Measurements from ENCODE around the gene DCST2.

DCST2 gene

GRCh38 chr1:155050560-155051341, 17.2 kb upstream of the DCST2 start, which contains the start of gene ADAM15:
Gene ADAM15, plus strand, starts transcription at chr1:155051316. Its CDS starts 71 bp downstream, at chr1:155051387.
- in situ Hi-C loops (cut with HindIII; ENCODE audit: low sequenced_read_pairs), result no loop called here

DNA sequence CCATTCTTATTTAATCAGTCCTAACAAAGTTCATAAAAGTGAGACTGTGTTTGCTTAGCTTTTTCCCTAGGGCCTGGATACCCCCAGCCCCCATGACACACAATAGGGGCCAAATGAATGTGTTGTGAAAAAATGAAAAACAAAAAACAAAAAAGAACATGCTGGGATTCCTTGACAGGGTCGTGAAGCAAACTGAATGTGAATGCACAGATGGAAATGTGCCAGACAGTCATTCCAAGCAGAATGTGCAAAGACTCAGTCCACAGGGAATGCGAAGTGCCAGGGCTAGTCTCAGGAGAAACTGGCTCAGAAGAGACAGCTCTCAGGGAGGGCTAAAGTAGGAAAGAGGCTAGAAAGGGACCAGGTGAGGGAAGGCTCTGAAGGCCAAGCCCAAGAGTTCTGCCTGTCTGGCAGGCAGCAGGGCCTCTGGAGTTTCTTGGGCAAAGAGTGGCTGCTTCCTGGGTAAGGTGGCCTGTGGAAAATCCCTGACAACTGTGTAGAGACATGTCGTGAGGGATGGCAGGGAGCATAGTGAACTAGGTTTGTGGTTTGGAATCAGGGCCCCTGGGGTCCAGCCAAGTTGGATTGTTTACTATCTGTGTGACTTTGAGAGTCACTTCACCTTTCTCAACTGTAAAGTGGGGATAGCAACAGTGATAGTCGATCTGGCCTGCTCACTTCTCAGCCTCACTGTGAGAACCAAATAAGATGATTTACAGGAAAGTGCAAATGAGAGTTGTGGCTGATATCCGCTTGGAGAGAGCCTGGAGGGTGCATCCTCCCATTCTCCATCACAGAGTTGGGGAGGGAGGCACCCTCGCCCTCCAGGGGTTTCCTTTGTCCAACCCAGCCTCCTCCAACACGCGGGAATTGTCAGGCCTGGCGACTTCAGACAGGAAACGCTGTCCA, 16.3 kb upstream of the DCST2 start:
- in situ Hi-C loops (cut with HindIII; ENCODE audit: low sequenced_read_pairs), result no loop called here

DNA sequence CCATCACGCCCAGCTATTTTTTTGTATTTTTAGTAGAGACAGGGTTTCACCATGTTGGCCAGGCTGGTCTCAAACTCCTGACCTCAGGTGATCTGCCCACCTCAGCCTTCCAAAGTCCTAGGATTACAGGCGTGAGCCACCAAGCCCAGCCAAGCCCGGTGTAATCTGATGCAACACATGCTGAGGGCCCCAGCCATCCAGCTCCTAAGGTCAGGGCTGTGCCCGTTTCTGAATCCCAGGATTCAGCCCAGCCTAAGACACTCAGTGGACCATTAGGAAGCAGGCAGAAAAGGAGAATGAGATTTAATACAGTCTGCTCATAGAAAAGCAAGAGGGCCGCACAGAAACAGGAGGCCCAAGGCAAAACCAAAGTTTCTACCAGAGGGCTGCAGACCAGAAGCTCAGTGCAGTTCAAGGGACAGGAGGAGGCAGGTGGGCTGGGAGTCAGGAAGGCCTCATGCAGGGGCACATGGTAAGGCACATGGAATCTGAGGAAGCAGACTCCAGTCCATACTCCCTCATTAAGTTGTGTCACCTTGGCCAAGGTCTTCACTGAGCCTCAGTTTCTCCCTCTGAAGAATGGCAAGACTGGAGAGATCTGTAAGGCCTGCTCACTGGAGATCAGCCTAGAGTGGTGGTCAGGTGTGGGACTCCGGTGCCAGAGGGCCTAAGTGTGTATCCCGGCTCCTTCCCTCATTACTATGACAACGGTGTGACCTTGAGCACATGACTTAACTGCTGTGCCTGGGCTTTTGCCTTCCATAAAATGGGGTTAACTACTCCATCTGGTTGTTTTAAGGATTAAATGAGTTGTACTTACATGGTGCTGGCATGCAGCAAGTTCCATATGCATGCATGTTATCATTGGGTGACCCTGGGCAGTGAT, 15.1 kb upstream of the DCST2 start:
- in situ Hi-C loops (cut with HindIII; ENCODE audit: low sequenced_read_pairs), result no loop called here

DNA sequence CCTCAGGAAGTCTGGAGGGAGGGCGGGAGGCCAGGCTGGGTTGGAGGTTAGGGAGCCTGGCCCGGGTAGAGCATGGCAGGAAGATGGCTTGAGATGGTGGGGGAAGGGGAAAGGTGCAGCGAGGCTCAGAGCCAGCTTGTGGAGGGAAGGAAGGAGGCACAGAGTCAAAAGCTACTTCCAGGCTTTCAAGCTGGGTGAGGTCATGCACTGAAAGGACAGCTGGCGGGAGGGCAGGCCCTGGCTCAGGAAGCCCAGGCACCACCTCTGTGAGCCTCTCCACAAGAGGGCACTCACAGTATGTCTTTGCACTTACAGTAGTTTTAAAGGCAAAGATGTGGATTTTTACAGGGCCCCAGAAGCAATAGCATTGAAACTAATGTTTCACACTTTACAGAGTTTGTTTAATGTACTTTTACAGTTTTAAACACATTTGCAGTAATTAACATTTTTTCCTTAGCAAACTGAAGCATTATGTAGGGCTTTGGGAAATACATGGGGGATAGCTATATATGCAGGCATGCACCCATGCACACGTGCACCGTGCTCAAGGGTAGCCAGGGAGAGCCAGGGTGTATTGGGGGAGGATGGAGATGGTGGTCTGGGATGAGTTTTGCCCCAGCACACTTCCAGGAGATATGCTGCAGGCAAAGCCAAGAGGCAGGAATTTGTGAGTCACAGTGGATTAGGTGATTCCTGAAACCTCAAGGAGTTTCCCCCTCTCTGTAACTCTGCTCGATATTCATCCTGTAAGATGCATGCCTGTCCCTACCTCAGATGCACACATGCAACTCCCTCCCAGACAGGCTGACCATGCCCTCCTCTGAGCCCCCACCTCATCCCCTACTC, 11.5 kb upstream of the DCST2 start:
- in situ Hi-C loops (cut with HindIII; ENCODE audit: low sequenced_read_pairs), result no loop called here

DNA sequence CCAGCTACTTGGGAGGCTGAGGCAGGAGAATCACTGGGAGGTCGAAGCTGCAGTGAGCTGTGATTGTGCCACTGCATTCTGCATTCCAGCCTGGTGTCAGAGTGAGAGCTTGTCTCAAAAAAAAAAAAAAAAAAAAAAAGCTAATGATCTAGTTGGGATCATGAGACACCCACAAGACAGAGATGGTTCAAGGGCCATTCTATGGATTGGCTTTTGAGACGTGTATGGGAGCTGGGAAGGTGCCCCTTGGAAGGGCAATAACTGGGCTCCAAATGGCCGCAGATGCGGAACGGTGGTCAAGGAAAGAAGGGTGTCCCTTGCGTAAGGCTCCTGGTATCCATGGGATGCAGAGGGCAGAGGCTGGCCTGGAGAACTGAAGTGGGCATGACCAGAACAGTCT, 10.8 kb upstream of the DCST2 start:
- in situ Hi-C loops (cut with HindIII; ENCODE audit: low sequenced_read_pairs), result no loop called here

DNA sequence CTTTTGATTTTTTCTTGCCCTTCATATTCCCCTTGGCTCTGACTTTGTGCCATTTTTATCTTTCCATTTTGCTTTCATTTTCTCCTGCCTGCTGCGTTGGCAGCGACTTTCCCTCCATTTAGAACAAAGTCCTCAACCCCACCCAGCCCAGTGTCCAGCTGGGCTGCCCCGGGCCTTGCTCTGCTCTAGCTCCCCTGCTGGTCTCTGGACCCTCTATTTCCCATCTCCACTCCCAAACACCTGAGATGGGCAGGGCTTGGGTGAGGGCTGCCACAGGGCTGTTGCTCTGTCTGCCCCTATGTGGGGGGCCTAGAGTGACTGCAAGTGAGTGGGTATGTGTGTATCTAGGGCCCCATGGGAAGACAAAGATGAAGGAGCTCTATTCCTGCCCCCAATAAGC, 10.2 kb upstream of the DCST2 start:
- in situ Hi-C loops (cut with HindIII; ENCODE audit: low sequenced_read_pairs), result no loop called here

DNA sequence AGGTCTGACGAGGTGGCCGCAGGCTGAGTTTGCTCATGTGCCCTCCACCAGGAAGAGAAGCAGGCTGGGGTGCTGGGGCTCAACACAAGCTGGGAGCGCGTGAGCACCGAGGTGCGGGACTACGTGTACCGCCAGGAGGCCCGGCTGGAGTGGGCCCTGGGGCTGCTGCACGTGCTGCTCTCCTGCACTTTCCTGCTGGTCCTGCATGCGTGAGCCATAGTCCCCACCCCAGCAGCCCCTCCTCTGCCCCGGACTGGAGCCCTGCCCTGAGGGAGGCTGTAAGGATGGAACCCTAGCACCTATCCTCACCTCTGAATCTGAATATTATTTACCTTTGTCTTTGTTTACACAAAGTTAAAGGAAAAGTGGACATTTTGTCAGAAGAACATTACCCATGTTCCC, 9.7 kb upstream of the DCST2 start:
- in situ Hi-C loops (cut with HindIII; ENCODE audit: low sequenced_read_pairs), result no loop called here

DNA sequence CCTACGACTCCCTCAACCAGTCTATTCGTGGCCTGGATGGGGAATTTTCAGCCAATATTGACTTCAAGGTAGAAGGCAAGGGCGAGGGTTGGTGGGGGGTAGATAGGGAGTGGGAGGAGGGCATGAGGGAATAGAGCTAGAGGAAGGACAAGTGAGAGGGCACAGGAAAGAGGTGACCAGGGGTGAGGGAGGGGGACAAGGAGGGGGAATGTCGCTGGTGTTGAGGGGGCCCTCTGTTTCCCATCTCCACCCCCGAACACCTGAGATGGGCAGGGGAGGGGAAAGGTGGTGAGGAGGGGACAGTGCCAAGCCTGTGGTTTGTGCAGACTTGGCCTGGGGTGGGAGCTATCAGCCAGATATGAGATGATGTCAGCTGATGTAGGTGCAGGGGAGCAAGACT, 9.2 kb upstream of the DCST2 start:
- in situ Hi-C loops (cut with HindIII; ENCODE audit: low sequenced_read_pairs), result no loop called here

- in situ Hi-C loops (cut with HindIII; ENCODE audit: low sequenced_read_pairs), result no loop called here
These were observed 6.9 kb upstream of the DCST2 start for GRCh38 chr1:155040358-155041093.

DNA sequence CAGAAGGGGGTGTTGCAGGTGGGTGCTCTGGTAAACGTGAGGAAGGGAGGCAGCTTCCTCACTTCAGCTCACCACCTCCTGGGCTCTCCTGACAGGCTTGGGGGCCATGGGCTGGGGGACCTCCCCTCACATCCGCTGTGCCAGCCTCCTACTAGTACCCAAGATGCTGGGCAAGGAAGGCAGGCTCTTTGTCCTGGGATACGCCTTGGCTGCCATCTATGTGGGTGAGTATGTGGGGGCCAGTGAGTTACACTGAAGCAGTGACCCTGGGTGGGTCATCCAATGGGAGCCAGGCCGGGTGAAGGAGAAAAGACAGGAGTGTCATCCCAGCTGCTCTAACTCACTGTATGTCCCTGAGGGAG, 5.7 kb upstream of the DCST2 start:
- in situ Hi-C loops (cut with HindIII; ENCODE audit: low sequenced_read_pairs), result no loop called here

GRCh38 chr1:155038602-155039307, 5.2 kb upstream of the DCST2 start:
- in situ Hi-C loops (cut with HindIII; ENCODE audit: low sequenced_read_pairs), result no loop called here

- in situ Hi-C loops (cut with HindIII; ENCODE audit: low sequenced_read_pairs), result no loop called here
These were observed 4.4 kb upstream of the DCST2 start for GRCh38 chr1:155037851-155038441.

DNA sequence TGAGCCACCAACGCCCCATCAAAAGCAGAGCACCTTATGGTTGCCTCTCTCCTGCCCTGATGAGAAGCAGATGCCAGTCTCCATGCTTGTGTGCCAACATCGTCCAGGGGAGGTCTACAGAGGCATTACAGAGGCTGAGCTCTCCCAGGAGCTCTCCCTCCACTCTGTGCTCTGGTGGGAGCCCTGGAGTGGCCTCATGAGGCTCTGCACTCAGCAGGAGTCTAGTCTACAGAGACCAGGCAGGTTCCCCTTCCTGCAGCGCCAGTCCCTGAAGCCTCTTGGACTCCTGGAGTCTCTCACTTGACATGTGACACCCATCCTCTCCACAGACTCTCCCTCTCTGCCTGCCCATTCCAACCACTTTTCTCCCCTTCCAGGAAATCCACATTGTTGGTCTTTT, 3.5 kb upstream of the DCST2 start:
- in situ Hi-C loops (cut with HindIII; ENCODE audit: low sequenced_read_pairs), result no loop called here

DNA sequence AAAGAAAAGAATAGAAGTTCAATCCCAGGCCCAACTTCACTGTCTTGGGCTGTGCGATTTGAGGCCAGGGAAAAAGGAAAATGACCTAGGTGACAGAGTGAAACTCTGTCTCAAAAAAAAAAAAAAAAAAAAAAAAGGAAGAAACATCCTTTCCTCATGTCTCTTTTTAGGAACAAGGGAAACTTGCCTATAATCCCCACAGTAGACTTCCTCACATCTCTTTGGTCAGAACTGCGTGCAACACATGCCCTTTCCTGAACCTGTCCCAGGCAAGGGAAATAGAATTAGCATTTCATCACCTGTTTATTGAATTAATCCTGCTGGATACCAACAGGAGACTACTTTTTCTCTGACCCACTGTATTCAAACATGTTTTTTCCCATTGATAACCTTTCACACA, 2.4 kb upstream of the DCST2 start:
- in situ Hi-C loops (cut with HindIII; ENCODE audit: low sequenced_read_pairs), result no loop called here

GRCh38 chr1:155034318-155035208, 982 bp upstream of the DCST2 start:
- in situ Hi-C loops (cut with HindIII; ENCODE audit: low sequenced_read_pairs), result no loop called here

DNA sequence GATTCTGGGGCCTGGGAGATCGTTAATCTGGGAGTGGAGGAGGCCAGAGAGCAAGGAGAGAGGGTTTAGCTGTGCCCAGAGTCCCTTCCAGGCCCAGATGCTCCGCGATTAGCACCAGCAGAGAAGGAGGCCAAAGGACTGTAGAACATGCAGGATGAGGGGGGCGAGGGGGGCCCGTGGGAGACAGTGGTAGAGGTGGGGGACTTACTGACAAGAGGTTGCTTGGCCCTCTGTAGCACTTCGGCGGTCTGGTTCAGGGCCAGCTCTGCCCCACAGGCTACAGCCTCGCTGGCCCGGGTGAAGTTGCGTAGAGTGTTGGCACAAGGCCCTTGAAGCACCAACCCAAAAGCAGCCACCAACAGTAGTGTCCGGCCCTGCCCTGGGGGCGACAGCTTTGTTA, 695 bp downstream of the DCST2 start:
- in situ Hi-C loops (cut with HindIII; ENCODE audit: low sequenced_read_pairs), result no loop called here

DNA sequence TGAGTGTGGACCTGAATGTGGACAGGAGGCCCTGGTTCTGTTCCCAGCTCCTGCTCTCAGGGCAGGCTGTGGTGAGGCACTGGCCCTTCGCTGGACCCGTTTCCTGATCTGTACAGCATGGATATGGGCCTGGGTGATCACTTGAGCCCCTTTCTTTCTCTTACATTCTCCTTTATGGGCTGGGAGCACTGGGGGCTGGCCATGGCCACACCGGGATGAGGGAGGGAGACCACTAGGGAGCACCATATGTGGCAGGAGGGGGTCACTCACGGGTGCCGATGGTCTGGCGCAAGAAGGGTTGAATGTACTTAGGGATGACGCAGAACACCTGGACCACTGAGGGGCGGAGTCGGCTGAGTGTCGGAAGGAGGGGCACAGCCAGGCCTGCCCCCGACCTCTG, 2.7 kb downstream of the DCST2 start:
- in situ Hi-C loops (cut with HindIII; ENCODE audit: low sequenced_read_pairs), result no loop called here

All from endothelial cell of hepatic sinusoid (primary cell).